Subcutaneous adipose tissue (tissue), 4 donors: ENCODE measurements around the gene ADAMTSL1. TPM values are rescaled to one million over a fixed set of nuclear protein-coding genes. Genes with fewer than 3 reads are reported as not detected.

Experiments used
- total RNA-seq, 4 donors: library from RNA; depleted of rRNA; stranded (reverse); fragments of >200 nt; gene quantifications; one replicate each; pipeline ENCODE4 v1.1.0, GENCODE V29; 2016
- TF ChIP-seq, protein P1 (sequence below): fragments of 450-650 bp; IDR thresholded peaks from one replicate; pipeline ENCODE4 v1.5.1; 2016; ENCODE audit warnings: low read depth, mild to moderate bottlenecking, control low read depth, antibody characterized with exemption, moderate library complexity

The ADAMTSL1 gene
- total RNA-seq, 4 donors from 2014 or later = 0.49 to 16.4 (median 10.5) TPM

DNA sequence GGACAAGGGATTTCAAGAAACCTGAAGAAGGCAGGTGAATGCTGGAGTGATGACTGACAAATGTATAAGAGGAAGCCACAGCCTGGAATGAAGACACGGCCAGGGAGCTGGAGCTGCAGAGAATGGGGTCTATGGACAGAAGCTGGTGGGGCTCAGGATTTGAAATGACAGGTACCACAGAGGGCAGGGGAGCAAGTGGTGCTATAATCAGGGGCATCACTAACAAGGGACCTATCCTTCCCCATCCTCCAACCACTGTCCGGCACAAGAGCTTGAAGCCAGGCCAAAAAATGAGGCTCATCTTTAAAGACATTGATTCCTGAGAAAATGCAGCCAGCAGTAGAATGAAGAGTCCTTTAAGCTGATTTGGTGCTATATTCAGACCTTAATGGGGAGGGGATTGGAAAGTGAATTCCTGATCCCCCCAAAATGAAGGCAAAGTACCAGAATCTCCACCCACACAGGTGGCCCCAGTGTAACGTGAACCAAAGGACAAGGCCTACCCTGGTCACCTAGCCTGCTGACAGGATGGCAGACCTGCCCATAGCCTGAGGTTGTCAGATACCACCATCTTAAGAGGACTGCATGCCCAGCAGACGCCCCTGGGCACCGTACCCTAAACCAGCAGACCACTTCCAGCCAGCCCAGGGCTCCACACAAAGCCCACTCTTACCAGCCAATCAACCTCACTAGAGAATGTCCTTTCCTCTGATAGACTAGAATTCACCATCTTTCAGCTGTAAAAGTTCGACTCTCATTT lies 449.9 kb downstream of the ADAMTSL1 start:
- TF ChIP-seq, protein P1, sequence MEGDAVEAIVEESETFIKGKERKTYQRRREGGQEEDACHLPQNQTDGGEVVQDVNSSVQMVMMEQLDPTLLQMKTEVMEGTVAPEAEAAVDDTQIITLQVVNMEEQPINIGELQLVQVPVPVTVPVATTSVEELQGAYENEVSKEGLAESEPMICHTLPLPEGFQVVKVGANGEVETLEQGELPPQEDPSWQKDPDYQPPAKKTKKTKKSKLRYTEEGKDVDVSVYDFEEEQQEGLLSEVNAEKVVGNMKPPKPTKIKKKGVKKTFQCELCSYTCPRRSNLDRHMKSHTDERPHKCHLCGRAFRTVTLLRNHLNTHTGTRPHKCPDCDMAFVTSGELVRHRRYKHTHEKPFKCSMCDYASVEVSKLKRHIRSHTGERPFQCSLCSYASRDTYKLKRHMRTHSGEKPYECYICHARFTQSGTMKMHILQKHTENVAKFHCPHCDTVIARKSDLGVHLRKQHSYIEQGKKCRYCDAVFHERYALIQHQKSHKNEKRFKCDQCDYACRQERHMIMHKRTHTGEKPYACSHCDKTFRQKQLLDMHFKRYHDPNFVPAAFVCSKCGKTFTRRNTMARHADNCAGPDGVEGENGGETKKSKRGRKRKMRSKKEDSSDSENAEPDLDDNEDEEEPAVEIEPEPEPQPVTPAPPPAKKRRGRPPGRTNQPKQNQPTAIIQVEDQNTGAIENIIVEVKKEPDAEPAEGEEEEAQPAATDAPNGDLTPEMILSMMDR = no peak

DNA sequence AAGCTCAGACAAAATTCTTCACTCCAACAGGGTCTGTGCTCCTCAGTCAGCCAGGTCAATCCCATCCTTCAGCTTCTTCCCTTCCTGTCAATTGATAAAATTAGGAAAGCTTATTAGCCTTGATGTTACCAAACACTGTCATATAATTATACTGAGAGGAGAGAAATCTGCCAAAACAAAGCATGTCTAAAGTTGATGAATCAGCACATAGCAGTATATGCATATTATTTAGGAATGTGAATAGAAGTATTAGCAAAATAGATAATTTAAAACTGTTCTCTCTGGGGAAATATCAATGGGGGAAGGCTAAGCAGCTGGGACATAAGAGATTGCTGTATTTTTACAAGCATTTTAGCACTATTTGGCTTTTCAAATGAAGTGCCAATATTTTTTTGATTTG lies 451.9 kb downstream of the ADAMTSL1 start:
- TF ChIP-seq, protein P1 = no peak

DNA sequence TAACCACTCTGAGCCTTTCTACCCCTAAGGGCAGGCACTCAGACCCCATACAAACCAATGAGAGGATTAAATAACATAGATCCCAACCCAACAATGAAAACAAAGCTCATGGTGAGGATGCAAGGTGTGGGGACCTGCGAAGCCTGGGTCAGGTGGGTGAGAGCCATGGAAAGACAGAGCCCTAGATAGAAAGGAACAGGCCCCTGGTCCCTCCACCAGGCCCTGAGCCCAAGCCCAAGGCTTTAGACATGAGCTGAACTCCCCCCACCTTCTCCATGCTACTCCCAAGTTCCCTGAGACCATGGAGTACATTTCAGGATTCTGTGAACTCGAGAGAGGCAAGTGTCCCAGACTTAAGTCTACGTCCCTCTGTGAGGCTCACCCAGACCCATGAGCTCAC lies 452.6 kb downstream of the ADAMTSL1 start:
- TF ChIP-seq, protein P1 = no peak

DNA sequence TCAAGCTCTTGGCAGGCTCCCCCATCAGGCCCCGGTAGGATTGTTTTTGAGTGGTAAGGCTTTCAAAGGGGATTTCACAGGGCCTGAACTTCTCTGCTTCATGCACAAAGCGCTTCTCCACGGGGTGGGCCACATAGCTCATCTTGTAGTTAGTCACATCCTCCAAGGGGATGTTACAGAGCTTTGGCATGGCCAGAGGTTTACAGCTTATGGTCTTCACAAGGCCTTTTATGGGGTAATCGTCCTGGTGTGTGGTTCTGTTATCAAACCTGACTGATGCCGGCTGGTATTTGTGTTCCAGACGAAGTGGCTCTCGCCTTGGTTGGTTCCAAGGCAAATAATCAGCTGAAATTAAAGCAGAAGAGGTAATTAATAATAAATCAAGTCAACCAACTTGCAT lies 454.8 kb downstream of the ADAMTSL1 start:
- TF ChIP-seq, protein P1 = no peak

DNA sequence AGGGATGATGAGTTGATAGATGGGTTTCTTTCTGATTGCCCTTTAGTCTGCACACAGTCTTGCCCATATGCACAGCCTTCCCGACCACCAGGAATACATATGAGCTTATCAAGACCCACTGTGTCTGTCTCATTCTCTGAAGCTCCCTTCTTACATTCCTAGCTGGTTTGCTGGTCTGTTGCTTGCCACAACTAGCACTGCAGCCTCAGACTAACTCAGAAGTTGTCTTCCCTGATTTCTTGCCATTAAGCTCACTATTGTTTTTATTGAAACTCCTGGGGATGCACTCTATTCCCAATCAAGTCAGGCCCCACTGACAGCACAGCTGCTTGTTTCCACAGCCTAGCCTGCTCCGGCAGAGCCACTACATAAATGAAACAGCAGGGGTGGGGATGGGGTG lies 461.6 kb downstream of the ADAMTSL1 start:
- TF ChIP-seq, protein P1 = no peak

DNA sequence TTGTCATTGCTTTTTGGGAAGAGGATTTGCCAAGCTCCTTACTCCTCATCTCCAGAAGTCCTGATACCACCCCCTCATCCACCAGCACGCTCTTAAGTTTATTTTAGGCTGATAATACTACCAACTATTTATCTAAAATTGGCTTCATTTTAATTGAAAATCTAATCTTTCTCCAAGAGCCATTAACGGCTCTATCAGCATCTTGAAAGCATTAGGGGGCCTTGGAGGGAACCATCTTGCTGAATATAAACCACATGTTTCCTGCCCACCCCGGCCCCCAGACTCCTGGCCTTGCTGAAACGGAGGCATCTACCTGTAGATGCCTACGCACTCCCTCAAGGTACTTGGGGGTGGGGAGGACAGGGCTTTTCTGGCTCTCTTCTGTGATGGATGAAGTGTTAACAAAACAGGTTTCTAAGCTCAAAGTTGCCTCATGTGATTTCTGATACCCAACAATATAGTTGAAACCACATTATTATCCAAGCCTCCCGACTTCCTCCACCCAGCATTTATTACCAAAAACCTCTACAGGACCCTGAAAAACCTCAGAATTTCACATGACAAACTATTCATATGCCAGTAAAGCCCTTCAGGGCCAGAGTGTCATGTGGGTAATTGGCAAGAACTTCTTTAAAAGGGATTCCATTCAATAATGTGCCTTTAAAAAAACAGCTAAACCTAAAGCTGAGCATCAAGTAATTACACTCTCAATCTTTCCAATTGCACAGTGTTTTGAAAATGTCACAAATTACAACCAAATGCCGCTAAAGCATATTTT lies 462.3 kb downstream of the ADAMTSL1 start:
- TF ChIP-seq, protein P1 = no peak

DNA sequence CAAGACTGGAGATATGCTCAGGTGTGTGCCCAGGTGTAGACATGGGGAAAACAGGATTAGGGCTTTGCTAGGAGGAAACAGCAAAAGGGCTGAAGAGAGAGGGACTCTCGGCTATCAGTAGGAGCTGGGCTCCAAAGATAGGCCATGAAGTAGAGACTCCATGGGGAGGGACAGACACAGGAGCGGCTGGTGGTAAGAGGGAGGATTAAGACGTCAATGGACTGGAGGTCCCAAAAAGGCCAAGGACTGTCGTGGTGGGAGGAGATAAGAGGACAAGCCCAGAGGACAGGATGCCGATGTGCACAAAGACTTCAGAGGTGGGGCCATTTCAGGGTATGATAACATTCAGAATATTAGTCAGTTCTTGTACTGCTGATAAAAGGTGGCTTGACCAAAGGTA lies 466.0 kb downstream of the ADAMTSL1 start:
- TF ChIP-seq, protein P1 = no peak
